Measurements from ENCODE around the gene RIMS1.

RIMS1 gene

GRCh38 chr6:72363844-72364740 lies 477.7 kb downstream of the RIMS1 start:
- no peak for DNase-seq

GRCh38 chr6:72365773-72366172 lies 479.4 kb downstream of the RIMS1 start:
- DNase-seq: no peak

GRCh38 chr6:72367439-72367838 lies 481.1 kb downstream of the RIMS1 start:
- no peak for DNase-seq

GRCh38 chr6:72371473-72371872 lies 485.1 kb downstream of the RIMS1 start:
- no peak for DNase-seq

GRCh38 chr6:72374172-72374571 lies 487.8 kb downstream of the RIMS1 start:
- no peak for DNase-seq

- DNase-seq: peak; percentile 2
Measured at GRCh38 chr6:72374857-72375256, 488.5 kb downstream of the RIMS1 start.

GRCh38 chr6:72376736-72377135 lies 490.4 kb downstream of the RIMS1 start:
- no peak for DNase-seq

GRCh38 chr6:72381076-72381475 lies 494.7 kb downstream of the RIMS1 start:
- no peak for DNase-seq

- no peak for DNase-seq
Measured at GRCh38 chr6:72382602-72383529, 496.5 kb downstream of the RIMS1 start.

GRCh38 chr6:72386324-72386723 lies 500.0 kb downstream of the RIMS1 start:
- no peak for DNase-seq

GRCh38 chr6:72389698-72390097 lies 503.3 kb downstream of the RIMS1 start:
- DNase-seq: no peak

- no peak for DNase-seq
Measured at GRCh38 chr6:72390548-72390947, 504.2 kb downstream of the RIMS1 start.

GRCh38 chr6:72401865-72402264 lies 515.5 kb downstream of the RIMS1 start:
- DNase-seq: no peak

- DNase-seq: no peak
Measured at GRCh38 chr6:72403413-72403812, 517.1 kb downstream of the RIMS1 start.

- no peak for DNase-seq
Measured at GRCh38 chr6:72406517-72406916, 520.2 kb downstream of the RIMS1 start.

GRCh38 chr6:72410769-72411168 lies 524.4 kb downstream of the RIMS1 start:
- DNase-seq: no peak

- peak; percentile 81 for DNase-seq
Measured at GRCh38 chr6:72411872-72412708, 525.7 kb downstream of the RIMS1 start.

GRCh38 chr6:72412709-72413044 lies 526.3 kb downstream of the RIMS1 start:
- no peak for DNase-seq

GRCh38 chr6:72413884-72414283 lies 527.5 kb downstream of the RIMS1 start:
- no peak for DNase-seq

GRCh38 chr6:72414657-72415056 lies 528.3 kb downstream of the RIMS1 start:
- no peak for DNase-seq

GRCh38 chr6:72416744-72417465 lies 530.6 kb downstream of the RIMS1 start:
- no peak for DNase-seq

GRCh38 chr6:72417759-72418158 lies 531.4 kb downstream of the RIMS1 start:
- no peak for DNase-seq
